DND-41 (cell line): ENCODE data around the gene LRRC59.

Experiments
- ATAC-seq: fragments of 200-7000 bp; cut with Tn5 transposase; 3 replicates; pipeline ENCODE4 v1.9.1; 2021; ENCODE audit warnings: low read depth; ENCODE audit not compliant: insufficient read depth
- DNase-seq: peaks from one replicate; pipeline ENCODE4 v3.0.0-alpha.2; 2020
- H2AFZ ChIP-seq: 2 replicates; pipeline ENCODE4 v1.6.0; 2012; ENCODE audit warnings: low read depth, low read length
- H3K27ac ChIP-seq: 2 replicates; pipeline ENCODE4 v1.5.1; 2012; ENCODE audit warnings: low read length, inconsistent platforms
- H3K27me3 ChIP-seq: fragments of 200-600 bp; sonication (generic); 2 replicates; pipeline ENCODE4 v1.6.0; 2012; ENCODE audit warnings: low read length, mild to moderate bottlenecking, inconsistent platforms; ENCODE audit not compliant: insufficient read depth, poor library complexity
- H3K36me3 ChIP-seq: 2 replicates; pipeline ENCODE4 v1.5.1; 2012; ENCODE audit warnings: low read length, inconsistent platforms; ENCODE audit not compliant: insufficient read depth
- H3K4me1 ChIP-seq: 2 replicates; pipeline ENCODE4 v1.5.1; 2012; ENCODE audit warnings: mild to moderate bottlenecking, low read length; ENCODE audit not compliant: insufficient read depth
- H3K4me2 ChIP-seq: 2 replicates; pipeline ENCODE4 v1.6.0; 2012; ENCODE audit warnings: mild to moderate bottlenecking, moderate library complexity, low read length, inconsistent platforms; ENCODE audit not compliant: insufficient read depth
- H3K4me3 ChIP-seq, 2 experiments: fragments of 200-600 bp in 1 of 2; shearing (Covaris generic) in 1 of 2; 2 replicates each; pipeline ENCODE4 v1.5.1; 2012 to 2016; ENCODE audit warnings: inconsistent platforms in 2 of 2, low read length in 2 of 2, mild to moderate bottlenecking in 2 of 2, low read depth in 1 of 2, moderate library complexity in 1 of 2
- H3K79me2 ChIP-seq: 2 replicates; pipeline ENCODE4 v1.6.0; 2012; ENCODE audit warnings: low read length, inconsistent platforms; ENCODE audit not compliant: insufficient read depth
- H3K9ac ChIP-seq: 2 replicates; pipeline ENCODE4 v1.6.0; 2012; ENCODE audit warnings: low read depth, mild to moderate bottlenecking, inconsistent platforms, low read length, moderate library complexity
- H3K9me3 ChIP-seq: 2 replicates; pipeline ENCODE4 v1.5.1; 2012; ENCODE audit warnings: low read length, moderate library complexity, mild to moderate bottlenecking, inconsistent platforms; ENCODE audit not compliant: insufficient read depth, severe bottlenecking
- H4K20me1 ChIP-seq: 2 replicates; pipeline ENCODE4 v1.6.0; 2012; ENCODE audit warnings: low read length; ENCODE audit not compliant: insufficient read depth
- EZH2 ChIP-seq: IDR thresholded peaks from 3 replicates; pipeline ENCODE4 v1.6.1; 2012; ENCODE audit warnings: borderline replicate concordance, low read depth, mild to moderate bottlenecking, moderate library complexity, low read length, inconsistent platforms; ENCODE audit not compliant: severe bottlenecking
- TF ChIP-seq, protein P1 (sequence below): IDR thresholded peaks from 2 replicates; pipeline ENCODE4 v1.5.1; 2012; ENCODE audit warnings: borderline replicate concordance, low read length, moderate library complexity, mild to moderate bottlenecking; ENCODE audit not compliant: poor library complexity, severe bottlenecking; ENCODE audit errors: extremely low read depth

The LRRC59 gene

GRCh38 chr17:50356418-50356817 is 40.9 kb downstream of the LRRC59 start:
- Histone ChIP-seq H3K9me3 (no peaks in the 10 kb centered on the region), H3K27ac (no peak overlapping the region), H3K4me3 (no peak overlapping the region), H4K20me1 (peaks cover 38% of the 10 kb centered on the region), H3K27me3 (no peaks in the 10 kb centered on the region), H3K79me2 (peaks cover 13% of the 10 kb centered on the region; the same call in 1 of the 2 replicates), H3K36me3 (peaks cover 90% of the 10 kb centered on the region), H2AFZ (no peak overlapping the region), H3K4me1 (no peaks in the 10 kb centered on the region), H3K4me2 (no peak overlapping the region), H3K9ac (no peak overlapping the region)
- TF ChIP-seq, protein P1, sequence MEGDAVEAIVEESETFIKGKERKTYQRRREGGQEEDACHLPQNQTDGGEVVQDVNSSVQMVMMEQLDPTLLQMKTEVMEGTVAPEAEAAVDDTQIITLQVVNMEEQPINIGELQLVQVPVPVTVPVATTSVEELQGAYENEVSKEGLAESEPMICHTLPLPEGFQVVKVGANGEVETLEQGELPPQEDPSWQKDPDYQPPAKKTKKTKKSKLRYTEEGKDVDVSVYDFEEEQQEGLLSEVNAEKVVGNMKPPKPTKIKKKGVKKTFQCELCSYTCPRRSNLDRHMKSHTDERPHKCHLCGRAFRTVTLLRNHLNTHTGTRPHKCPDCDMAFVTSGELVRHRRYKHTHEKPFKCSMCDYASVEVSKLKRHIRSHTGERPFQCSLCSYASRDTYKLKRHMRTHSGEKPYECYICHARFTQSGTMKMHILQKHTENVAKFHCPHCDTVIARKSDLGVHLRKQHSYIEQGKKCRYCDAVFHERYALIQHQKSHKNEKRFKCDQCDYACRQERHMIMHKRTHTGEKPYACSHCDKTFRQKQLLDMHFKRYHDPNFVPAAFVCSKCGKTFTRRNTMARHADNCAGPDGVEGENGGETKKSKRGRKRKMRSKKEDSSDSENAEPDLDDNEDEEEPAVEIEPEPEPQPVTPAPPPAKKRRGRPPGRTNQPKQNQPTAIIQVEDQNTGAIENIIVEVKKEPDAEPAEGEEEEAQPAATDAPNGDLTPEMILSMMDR = no peak
- TF ChIP-seq EZH2 = no peak
- no peak for DNase-seq
- no peak for ATAC-seq

DNA sequence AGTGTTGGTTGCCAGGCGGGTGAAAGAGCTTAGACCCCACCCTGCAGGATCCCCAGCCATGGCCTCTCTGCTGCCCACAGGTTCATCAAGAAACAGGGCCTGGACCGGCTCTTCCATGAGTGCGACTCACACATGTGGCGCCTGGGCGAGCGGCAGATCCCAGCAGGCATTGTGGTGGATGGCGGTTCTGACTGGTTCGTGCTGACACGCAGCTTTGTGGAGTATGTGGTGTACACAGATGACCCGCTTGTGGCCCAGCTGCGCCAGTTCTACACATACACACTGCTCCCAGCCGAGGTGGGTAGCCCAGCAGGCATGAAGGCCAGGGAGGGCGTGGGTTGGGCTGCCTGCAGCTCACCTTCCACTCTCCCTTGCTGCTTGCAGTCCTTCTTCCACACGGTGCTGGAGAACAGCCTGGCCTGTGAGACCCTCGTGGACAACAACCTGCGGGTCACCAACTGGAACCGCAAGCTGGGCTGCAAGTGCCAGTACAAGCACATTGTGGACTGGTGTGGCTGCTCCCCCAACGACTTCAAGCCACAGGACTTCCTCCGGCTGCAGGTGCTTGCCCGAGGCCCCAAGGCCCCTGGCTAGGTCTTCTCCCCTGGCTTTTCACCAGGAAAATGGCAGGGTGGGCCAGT is 41.5 kb downstream of the LRRC59 start:
- ATAC-seq = no peak

GRCh38 chr17:50355336-50355700 is 42.0 kb downstream of the LRRC59 start:
- no peak overlapping the region for H3K9ac ChIP-seq
- H3K79me2 ChIP-seq = peaks cover 21% of the 10 kb centered on the region; the same call in 1 of the 2 replicates
- ATAC-seq = no peak
- H4K20me1 ChIP-seq = peaks cover 45% of the 10 kb centered on the region
- H3K27ac ChIP-seq = no peak overlapping the region
- no peaks in the 10 kb centered on the region for H3K9me3 ChIP-seq
- no peaks in the 10 kb centered on the region for H3K4me1 ChIP-seq
- DNase-seq = no peak
- H2AFZ ChIP-seq = no peak overlapping the region
- H3K4me2 ChIP-seq = no peak overlapping the region
- no peak overlapping the region for H3K4me3 ChIP-seq
- no peaks in the 10 kb centered on the region for H3K27me3 ChIP-seq
- TF ChIP-seq, protein P1 = no peak
- TF ChIP-seq EZH2 = no peak
- peaks cover 82% of the 10 kb centered on the region for H3K36me3 ChIP-seq

More for the DNA sequence above, 41.5 kb downstream of the LRRC59 start:
- Histone ChIP-seq H3K79me2 (peaks cover 16% of the 10 kb centered on the region; the same call in 1 of the 2 replicates), H3K9me3 (no peaks in the 10 kb centered on the region), H3K27me3 (no peaks in the 10 kb centered on the region), H3K4me3 (no peak overlapping the region), H2AFZ (no peak overlapping the region), H3K9ac (no peak overlapping the region), H3K4me1 (no peaks in the 10 kb centered on the region), H3K36me3 (peaks cover 86% of the 10 kb centered on the region), H4K20me1 (peaks cover 41% of the 10 kb centered on the region), H3K27ac (no peak overlapping the region), H3K4me2 (no peak overlapping the region)
- DNase-seq = no peak
- no peak for TF ChIP-seq EZH2
- TF ChIP-seq, protein P1 = no peak

DNA sequence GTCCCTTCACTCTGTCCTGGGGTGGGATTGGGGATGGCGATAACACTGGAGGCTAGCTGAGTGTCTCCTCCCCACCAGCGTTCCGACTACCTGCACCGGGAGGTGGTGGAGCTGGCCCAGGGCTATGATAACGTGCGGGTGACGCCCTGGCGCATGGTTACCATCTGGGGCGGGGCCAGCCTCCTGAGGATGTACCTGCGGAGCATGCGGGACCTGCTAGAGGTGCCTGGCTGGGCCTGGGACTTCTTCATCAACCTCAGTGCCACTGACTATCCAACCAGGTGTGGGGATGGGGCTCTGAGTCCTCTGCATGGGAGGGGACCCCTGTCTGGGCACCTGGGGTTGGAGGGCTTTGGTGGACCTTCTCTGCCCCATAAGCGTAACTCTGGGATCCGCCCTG is 42.5 kb downstream of the LRRC59 start:
- Histone ChIP-seq H3K4me3 (no peak overlapping the region), H3K27me3 (no peaks in the 10 kb centered on the region), H2AFZ (no peak overlapping the region), H3K4me1 (no peaks in the 10 kb centered on the region), H3K9me3 (no peaks in the 10 kb centered on the region), H3K4me2 (no peak overlapping the region), H4K20me1 (peaks cover 43% of the 10 kb centered on the region), H3K9ac (no peak overlapping the region), H3K36me3 (peaks cover 77% of the 10 kb centered on the region), H3K79me2 (peaks cover 23% of the 10 kb centered on the region; the same call in 1 of the 2 replicates), H3K27ac (no peak overlapping the region)
- ATAC-seq (no peak), DNase-seq (no peak)
- TF ChIP-seq, protein P1 = no peak
- no peak for TF ChIP-seq EZH2
